GM12864 (cell line): ENCODE results near the gene TJP3.
A peak's percentile ranks its signal among the peaks of the same experiment; 100 is the strongest.

Experiments
- DNase-seq: peaks from one replicate; pipeline ENCODE4 v3.0.0-alpha.2; 2011; ENCODE audit warnings: low read depth
- H3K4me3 ChIP-seq: 2 replicates; pipeline ENCODE4 v1.5.1; 2011; ENCODE audit warnings: mild to moderate bottlenecking, low read depth, low read length, control low read depth
- CTCF ChIP-seq: IDR thresholded peaks from 2 replicates; pipeline ENCODE4 v1.5.1; 2011; ENCODE audit warnings: low read depth, mild to moderate bottlenecking, moderate library complexity, low read length, control low read depth, inconsistent platforms; ENCODE audit errors: missing control alignments

The TJP3 gene

GRCh38 chr19:3695124-3695733 is 13.0 kb upstream of the TJP3 start:
- no peak for TF ChIP-seq CTCF

GRCh38 chr19:3695986-3696659 is 12.1 kb upstream of the TJP3 start:
- no peak overlapping the region for H3K4me3 ChIP-seq
- no peak for DNase-seq
- TF ChIP-seq CTCF: no peak

More at GRCh38 chr19:3695124-3695733, 13.0 kb upstream of the TJP3 start:
- no peak overlapping the region for H3K4me3 ChIP-seq
- DNase-seq: no peak

- H3K4me3 ChIP-seq: no peak overlapping the region
- DNase-seq: no peak
Observed at GRCh38 chr19:3696660-3696995, 11.6 kb upstream of the TJP3 start.

GRCh38 chr19:3697094-3697493 is 11.1 kb upstream of the TJP3 start:
- TF ChIP-seq CTCF: no peak
- no peak for DNase-seq
- no peak overlapping the region for H3K4me3 ChIP-seq

More at GRCh38 chr19:3696660-3696995, 11.6 kb upstream of the TJP3 start:
- no peak for TF ChIP-seq CTCF

- peak overlapping the region; percentile 18; the same call in 1 of the 2 replicates for H3K4me3 ChIP-seq
- TF ChIP-seq CTCF: no peak
- no peak for DNase-seq
Observed at GRCh38 chr19:3697671-3698385, 10.4 kb upstream of the TJP3 start.

GRCh38 chr19:3698386-3698950 is 9.7 kb upstream of the TJP3 start:
- no peak for DNase-seq
- peak overlapping the region; percentile 18; the same call in 1 of the 2 replicates for H3K4me3 ChIP-seq

More at GRCh38 chr19:3698386-3698950, 9.7 kb upstream of the TJP3 start:
- no peak for TF ChIP-seq CTCF
